ENCODE data around the gene NME3. TPM values are rescaled to one million over a fixed set of nuclear protein-coding genes. Genes with fewer than 3 reads are reported as not detected.

NME3 gene
- total RNA-seq, 1 experiment from 2014 or later: 103 TPM

DNA sequence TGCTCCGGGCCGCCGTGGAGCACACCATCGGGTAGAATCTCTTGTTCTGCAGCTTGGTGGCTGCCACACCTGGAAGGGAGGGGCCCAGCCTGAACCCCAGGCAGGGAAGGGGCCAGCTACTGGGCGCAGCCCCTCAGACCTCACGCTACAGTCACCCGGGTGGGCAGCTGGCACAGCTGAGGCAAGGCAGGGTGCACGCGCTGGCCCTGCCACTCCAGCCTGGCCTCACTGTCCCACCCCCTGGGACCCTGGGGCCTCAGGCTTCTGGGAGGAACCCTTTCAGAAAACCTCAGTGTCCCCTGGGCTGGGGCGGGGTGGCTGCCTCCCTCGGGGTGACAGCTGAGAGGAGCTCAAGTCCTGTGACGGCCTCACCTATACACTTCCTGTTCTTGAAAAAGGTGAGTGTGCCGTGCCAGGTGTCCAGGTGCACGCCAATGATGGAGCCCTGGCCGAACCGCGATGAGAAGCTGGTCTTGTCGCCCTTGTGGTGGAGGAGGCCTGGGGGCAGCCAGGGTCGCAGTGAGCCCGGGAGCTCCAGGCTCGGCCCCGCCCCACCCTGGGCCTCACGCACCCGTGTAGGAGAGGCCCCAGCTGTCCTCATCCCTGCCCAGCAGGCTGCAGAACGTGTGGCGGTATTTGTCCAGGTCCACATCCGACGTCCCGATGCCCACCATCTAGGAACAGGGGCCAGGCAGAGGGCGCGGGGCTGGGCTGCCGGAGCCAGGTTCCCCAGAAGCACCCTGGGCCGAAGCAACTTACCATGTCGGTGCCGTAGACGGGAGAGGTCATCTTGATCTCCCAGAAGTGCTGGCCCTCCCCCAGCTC, 6.2 kb upstream of the NME3 start:
- BruUV-seq (replicated peaks): no TSS peak
- POLR2A ChIA-PET: no interaction called here
- Histone ChIP-seq H3K27me3 (ENCODE audit: insufficient read depth, low read length) (no peaks in the 10 kb centered on the region), H3K4me2 (ENCODE audit: low read length) (no peak overlapping the region), H3K4me3 (replicated peaks in 1 of 2; ENCODE audit: low read depth in 1 of 2, low read length in 2 of 2) (no peak overlapping the region), H3K27ac (ENCODE audit: low read depth, low read length) (no peak overlapping the region), H4K20me1 (ENCODE audit: insufficient read depth) (no peaks in the 10 kb centered on the region), H2AFZ (ENCODE audit: low read depth, low read length, poor library complexity, severe bottlenecking) (no peak overlapping the region), H3K9ac (ENCODE audit: low read length) (no peak overlapping the region), H3K36me3 (ENCODE audit: control insufficient read depth in 1 of 2, insufficient read depth in 2 of 2, low read length in 2 of 2) (no peaks in the 10 kb centered on the region; a peak in 2 of 4 replicates), H3K79me2 (ENCODE audit: insufficient read depth, low read length) (peaks cover 32% of the 10 kb centered on the region), H3K9me3 (ENCODE audit: control insufficient read depth in 1 of 2, insufficient read depth in 1 of 2, low read depth in 1 of 2, low read length in 2 of 2) (no peaks in the 10 kb centered on the region), H3K9me2 (ENCODE audit: insufficient read depth) (no peaks in the 10 kb centered on the region), H3K4me1 (ENCODE audit: control insufficient read depth in 1 of 2, insufficient read depth in 2 of 2, low read length in 2 of 2) (peaks cover 6 to 29% of the 10 kb centered on the region in 2 experiments)
- RAD21 ChIA-PET (ENCODE audit: low non-redundant PET in 1 of 2, low total read pairs in 2 of 2, uncharacterized antibody in 2 of 2, unreplicated experiment in 2 of 2): no interaction called here
- intact Hi-C loops (cut with micrococcal nuclease): no loop called here
- DNase-seq (ENCODE audit: low read depth, low spot score): no peak
- TF ChIP-seq POLR2A (IDR thresholded peaks at IDR 0.05; ENCODE audit: borderline replicate concordance, extremely low read depth, insufficient read depth, insufficient read length) (no peak), SIN3A (IDR thresholded peaks at IDR 0.05; ENCODE audit: low read depth) (no peak), EGR1 (IDR thresholded peaks at IDR 0.05; ENCODE audit: low read depth) (no peak), TCF7L2 (IDR thresholded peaks at IDR 0.05; ENCODE audit: borderline replicate concordance, extremely low read depth, insufficient read depth, insufficient read length) (no peak), CEBPB (IDR thresholded peaks at IDR 0.05; ENCODE audit: low read depth) (no peak), ZFX (IDR thresholded peaks at IDR 0.05) (no peak), YY1 (IDR thresholded peaks at IDR 0.05; ENCODE audit: extremely low read depth, insufficient replicate concordance, low read depth, low read length) (no peak)
- TF ChIP-seq, protein P1, sequence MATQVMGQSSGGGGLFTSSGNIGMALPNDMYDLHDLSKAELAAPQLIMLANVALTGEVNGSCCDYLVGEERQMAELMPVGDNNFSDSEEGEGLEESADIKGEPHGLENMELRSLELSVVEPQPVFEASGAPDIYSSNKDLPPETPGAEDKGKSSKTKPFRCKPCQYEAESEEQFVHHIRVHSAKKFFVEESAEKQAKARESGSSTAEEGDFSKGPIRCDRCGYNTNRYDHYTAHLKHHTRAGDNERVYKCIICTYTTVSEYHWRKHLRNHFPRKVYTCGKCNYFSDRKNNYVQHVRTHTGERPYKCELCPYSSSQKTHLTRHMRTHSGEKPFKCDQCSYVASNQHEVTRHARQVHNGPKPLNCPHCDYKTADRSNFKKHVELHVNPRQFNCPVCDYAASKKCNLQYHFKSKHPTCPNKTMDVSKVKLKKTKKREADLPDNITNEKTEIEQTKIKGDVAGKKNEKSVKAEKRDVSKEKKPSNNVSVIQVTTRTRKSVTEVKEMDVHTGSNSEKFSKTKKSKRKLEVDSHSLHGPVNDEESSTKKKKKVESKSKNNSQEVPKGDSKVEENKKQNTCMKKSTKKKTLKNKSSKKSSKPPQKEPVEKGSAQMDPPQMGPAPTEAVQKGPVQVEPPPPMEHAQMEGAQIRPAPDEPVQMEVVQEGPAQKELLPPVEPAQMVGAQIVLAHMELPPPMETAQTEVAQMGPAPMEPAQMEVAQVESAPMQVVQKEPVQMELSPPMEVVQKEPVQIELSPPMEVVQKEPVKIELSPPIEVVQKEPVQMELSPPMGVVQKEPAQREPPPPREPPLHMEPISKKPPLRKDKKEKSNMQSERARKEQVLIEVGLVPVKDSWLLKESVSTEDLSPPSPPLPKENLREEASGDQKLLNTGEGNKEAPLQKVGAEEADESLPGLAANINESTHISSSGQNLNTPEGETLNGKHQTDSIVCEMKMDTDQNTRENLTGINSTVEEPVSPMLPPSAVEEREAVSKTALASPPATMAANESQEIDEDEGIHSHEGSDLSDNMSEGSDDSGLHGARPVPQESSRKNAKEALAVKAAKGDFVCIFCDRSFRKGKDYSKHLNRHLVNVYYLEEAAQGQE (IDR thresholded peaks at IDR 0.05; ENCODE audit: low read depth): no peak
- TF ChIP-seq, protein P2, sequence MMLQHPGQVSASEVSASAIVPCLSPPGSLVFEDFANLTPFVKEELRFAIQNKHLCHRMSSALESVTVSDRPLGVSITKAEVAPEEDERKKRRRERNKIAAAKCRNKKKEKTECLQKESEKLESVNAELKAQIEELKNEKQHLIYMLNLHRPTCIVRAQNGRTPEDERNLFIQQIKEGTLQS (IDR thresholded peaks at IDR 0.05): no peak
- TF ChIP-seq, protein P3, sequence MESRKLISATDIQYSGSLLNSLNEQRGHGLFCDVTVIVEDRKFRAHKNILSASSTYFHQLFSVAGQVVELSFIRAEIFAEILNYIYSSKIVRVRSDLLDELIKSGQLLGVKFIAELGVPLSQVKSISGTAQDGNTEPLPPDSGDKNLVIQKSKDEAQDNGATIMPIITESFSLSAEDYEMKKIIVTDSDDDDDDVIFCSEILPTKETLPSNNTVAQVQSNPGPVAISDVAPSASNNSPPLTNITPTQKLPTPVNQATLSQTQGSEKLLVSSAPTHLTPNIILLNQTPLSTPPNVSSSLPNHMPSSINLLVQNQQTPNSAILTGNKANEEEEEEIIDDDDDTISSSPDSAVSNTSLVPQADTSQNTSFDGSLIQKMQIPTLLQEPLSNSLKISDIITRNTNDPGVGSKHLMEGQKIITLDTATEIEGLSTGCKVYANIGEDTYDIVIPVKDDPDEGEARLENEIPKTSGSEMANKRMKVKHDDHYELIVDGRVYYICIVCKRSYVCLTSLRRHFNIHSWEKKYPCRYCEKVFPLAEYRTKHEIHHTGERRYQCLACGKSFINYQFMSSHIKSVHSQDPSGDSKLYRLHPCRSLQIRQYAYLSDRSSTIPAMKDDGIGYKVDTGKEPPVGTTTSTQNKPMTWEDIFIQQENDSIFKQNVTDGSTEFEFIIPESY (IDR thresholded peaks at IDR 0.05; ENCODE audit: extremely low read depth, insufficient replicate concordance, low read length): no peak
- TF ChIP-seq, protein P4, sequence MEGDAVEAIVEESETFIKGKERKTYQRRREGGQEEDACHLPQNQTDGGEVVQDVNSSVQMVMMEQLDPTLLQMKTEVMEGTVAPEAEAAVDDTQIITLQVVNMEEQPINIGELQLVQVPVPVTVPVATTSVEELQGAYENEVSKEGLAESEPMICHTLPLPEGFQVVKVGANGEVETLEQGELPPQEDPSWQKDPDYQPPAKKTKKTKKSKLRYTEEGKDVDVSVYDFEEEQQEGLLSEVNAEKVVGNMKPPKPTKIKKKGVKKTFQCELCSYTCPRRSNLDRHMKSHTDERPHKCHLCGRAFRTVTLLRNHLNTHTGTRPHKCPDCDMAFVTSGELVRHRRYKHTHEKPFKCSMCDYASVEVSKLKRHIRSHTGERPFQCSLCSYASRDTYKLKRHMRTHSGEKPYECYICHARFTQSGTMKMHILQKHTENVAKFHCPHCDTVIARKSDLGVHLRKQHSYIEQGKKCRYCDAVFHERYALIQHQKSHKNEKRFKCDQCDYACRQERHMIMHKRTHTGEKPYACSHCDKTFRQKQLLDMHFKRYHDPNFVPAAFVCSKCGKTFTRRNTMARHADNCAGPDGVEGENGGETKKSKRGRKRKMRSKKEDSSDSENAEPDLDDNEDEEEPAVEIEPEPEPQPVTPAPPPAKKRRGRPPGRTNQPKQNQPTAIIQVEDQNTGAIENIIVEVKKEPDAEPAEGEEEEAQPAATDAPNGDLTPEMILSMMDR (IDR thresholded peaks at IDR 0.05 in 2 of 3, conservative IDR thresholded peaks at IDR 0.05 in 1 of 3; ENCODE audit: borderline replicate concordance in 1 of 3, insufficient read depth in 1 of 3, low read depth in 2 of 3, low read length in 2 of 3): no peak
- CTCF ChIA-PET: no interaction called here
- no peak for ATAC-seq
